GM18519 (cell line): ENCODE measurements around the gene LCN12.
A peak's percentile ranks its signal among the peaks of the same experiment; 100 is the strongest.

Source experiments
- ATAC-seq: cut with Tn5 transposase; IDR thresholded peaks from one replicate; pipeline ENCODE4 v1.9.1; 2021; ENCODE audit warnings: mild to moderate bottlenecking, moderate library complexity; ENCODE audit not compliant: unreplicated experiment, low FRiP score

The LCN12 gene

DNA sequence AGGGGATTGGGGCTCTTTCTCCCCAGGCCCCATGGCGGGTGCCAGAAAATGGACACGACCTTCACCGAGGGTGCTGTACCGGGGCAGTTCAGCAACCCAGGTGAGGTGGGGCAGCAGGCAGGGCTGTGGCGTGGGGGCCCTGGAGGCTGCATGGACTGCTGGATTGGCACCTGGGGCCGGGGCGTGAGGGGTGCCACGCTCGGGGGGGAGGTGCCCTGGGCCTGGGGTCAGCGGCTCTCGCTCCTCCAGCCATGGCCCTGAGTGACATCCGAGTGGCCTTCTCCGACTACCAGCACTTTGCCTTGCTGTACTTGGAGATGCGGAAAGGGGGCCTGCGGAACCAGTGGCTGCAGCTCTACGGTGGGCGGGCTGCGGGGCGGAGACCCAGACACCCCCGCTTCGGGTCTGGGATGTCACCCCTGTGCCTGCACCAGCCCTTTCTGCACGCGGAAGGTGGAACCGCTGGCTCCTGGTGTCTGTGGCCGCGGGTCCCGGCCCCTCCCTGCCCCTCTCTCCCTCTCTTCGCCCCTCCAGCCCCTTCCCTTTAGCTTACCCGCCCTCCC lies 32.5 kb downstream of the LCN12 start:
- no peak for ATAC-seq

GRCh38 chr9:136985027-136985602 lies 33.0 kb downstream of the LCN12 start:
- ATAC-seq = no peak

GRCh38 chr9:136985853-136986252 lies 33.8 kb downstream of the LCN12 start:
- ATAC-seq = no peak

DNA sequence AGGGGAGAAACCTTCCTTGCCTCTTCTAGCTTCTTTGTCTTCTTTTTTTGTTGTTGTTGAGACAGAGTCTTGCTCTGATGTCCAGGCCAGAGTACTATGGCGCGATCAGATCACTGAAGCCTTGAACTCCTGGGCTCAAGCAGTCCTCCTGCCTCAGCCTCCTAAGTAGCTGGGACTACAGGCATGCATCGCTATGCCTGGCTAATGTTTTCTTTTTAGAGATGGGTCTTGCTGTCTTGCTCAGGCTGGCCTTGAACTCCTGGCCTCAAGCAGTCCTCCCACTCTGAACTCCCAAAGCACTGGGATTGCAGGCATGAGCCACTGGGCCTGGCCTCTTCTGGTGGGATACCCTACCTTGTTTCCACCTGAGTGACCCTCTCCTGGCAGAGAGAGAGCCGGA lies 36.8 kb downstream of the LCN12 start:
- no peak for ATAC-seq

DNA sequence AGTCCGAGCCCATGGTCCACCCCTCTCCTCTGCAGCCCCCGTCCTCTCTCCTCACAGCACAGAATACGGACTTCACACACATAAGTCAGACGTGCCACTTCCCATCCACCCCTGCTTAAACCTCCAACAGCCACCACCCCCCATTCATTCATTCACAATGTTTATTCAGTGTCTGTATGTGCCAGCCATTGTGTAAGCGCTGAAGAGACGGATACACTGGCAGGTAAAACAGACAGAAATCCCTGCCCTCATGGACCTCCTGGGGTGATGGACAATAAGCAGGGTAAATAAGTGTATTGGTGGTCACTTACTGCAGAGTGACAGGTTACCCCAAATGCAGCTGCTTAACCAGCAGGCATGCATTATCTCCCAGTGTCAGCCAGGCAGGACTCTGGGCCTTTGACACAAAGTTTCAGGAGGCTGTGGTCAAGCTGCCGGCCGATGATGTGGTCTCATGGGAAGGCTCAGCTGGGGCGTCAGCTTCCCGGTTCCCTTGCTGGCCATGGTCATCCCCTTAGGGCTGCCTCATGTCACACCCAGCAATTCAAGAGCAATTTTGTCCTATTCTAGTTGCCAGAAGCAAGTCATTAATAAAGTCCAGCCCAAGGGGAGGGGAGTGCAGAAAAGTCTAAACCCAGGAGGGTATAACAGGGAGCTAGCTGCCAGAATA lies 38.3 kb downstream of the LCN12 start:
- no peak for ATAC-seq

DNA sequence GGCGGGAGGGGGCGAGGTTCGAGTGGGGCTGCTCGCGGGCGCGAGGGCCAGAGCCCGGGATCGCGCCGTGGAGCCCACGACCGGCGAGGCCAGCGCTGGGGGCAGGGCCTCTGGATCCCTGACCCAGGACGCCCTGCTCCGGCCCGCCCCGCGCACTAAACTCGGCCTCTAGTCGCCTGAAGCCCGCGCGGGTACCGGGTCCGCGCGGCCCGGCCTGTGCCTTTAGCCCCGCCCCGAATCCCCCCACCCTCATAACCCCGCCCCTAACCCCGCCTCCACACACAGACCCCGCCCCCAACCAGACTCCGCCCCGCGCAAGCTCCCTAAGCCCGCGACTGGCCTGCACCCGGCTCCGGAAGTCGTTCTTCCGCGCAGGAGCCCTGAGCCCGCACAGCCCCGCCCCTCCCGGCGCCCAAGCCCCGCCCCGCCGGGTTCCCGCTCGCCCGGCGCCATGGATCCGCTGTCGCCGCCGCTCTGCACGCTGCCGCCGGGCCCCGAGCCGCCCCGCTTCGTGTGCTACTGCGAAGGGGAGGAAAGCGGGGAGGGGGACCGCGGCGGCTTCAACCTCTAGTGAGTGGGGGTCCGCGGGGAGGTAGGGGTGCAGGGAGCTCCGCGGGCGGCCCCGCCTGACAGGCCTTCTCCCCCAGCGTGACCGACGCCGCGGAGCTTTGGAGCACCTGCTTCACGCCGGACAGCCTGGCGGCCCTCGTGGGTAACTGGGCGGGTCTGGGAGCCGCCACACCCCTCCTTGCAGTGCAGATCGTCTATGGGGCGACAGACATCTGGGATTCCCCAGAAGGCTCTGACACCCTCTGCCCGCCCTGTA lies 40.1 kb downstream of the LCN12 start, which contains the start of gene PAXX:
TSS of gene PAXX (plus strand) at position 430 of the 826 bp plus-strand sequence. CDS start at position 452, 22 bp downstream.
- peak; percentile 53 for ATAC-seq

GRCh38 chr9:136992819-136993369 lies 40.8 kb downstream of the LCN12 start:
- no peak for ATAC-seq

DNA sequence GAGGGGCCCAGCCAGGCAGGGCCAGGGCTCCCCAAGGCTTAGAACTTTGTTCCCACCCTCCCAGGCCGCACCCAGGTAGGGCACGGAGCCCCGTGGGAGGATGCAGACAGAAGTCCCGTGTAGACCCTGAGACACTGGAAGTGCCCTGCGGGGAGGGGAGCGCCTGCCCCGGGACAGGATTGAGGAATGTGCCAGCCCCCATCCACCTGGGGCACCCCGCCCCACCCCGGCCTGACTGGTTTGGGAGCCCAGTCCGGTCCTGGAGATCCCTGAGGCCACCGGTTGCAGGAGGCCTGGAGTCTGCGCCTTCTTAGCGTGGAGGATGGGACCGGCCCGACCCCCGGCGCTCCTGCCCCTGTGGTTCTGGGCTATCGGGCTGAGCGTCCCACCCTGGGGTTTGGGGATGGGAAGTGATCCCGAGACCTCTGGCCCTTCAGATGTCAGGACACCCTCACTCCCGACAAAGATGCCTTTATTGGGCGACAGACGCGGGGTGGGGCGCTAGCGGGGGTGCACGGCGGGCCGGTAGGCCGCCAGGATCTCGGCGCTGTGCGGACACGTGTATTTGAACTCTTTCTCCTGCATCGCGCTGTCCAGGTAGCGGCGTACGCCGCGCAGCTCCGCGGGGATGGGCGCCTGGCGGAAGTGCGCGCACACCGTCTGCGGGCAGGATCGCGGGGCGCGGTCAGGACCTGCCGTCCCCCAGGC lies 42.3 kb downstream of the LCN12 start:
- no peak for ATAC-seq

GRCh38 chr9:136994888-136995230 lies 42.8 kb downstream of the LCN12 start:
- ATAC-seq = no peak

- ATAC-seq = no peak
Observed at GRCh38 chr9:136995362-136995761, 43.3 kb downstream of the LCN12 start.

- ATAC-seq = no peak
Observed at GRCh38 chr9:136995772-136996311, 43.8 kb downstream of the LCN12 start.

DNA sequence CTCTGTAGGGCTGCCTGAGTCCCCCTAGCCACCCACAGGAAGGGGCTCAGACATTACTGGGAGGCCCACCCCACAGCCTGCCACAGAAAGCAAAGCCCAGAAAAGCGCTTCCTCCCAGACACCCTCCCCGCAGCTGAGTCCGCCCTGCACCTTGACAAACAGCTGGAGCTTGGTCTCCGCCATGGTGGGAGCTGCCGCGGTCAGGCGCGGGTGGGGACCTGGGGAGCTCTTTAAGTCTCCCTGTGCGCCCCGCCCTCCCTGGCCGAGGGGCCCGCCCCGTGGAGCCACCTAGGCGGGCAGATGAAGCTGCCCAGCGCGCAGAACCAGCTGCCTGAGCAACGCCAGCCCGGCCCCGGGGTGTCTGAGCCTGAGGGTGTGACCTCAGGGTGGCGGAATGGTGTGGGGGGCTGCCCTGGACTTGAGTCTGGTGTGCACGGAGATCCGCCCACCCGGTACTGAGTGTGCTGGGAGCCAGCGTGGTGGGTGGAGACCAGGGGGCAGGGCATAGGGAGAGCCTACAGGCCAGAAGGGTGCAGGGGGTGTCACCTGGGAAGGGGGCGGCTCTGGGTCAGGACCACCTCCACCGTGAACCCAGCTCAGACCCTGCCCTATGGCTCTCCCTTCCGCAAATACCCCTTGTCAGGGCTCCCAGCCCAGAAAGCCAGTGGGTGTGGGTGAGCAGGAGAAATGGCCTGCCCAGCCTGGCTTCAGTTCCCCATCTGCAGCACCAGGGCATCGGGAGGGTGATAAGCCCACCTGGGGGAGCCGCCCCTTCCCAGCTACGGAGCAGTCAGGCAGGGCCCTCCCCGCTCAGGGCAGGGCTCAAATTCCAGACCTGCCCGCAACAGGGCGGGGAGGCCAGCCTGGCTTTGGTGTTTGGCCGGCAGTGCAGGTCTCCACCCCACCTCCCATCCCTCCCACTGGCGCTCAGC lies 44.6 kb downstream of the LCN12 start, which contains the start of gene CLIC3:
TSS of gene CLIC3 (minus strand) at position 208 of the 932 bp plus-strand sequence. CDS start at position 183, 25 bp downstream.
- no peak for ATAC-seq

DNA sequence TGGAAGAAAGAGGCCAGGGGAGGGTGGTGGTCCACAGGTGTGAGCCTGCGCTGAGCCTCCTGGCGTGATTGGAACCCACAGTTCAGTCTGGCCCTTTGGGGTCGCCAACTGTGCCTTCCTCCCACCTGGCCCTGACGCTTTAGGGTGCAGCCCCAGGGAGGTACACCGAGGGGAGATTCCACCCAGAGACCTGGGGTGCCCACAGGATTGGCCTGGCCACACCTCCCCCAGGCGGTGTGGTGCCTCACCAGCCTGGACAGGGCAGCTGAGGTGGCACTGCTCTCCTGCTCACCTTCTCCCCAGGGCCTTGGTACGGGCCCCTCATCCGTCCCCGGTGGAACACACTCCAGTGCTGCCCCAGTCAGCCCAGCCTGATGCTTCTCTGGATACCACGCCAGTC lies 45.3 kb downstream of the LCN12 start:
- ATAC-seq = no peak

GRCh38 chr9:136997830-136998234 lies 45.8 kb downstream of the LCN12 start:
- no peak for ATAC-seq

GRCh38 chr9:137000177-137000930 lies 48.3 kb downstream of the LCN12 start:
- ATAC-seq = peak; percentile 47

DNA sequence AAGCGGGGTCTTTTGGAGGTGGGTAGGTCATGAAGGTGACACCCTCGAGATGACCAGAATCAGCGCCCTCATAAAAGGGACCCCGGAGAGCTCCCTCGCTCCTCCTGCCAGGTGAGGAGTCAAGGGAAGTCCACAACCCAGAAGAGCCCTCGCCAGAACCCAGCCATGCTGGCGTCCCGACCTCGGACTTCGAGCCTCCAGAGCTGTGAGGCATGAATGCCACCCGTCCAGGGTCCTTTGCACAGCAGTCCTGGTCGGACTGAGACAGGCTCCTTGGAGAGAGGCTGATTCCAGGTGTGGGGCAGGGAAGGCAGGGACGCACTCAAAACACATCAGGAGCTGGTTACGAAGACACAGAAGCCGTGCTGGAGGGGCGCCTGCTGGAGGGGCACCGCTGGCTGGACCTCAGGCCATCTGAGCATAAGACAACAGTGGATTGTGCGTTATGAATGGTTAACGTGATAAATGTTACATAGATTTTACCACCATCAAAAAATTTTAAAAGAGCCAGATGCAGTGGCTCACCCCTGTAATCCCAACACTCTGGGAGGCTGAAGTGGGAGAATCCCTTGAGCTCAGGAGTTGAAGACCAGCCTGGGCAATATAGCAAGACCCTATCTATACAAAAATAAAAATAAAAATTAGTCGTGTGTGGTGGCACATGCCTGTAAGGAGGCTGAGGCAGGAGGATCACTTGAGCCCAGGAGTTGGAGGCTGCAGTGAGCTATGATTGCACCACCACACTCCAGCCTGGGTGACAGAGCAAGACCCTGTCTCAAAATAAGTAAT lies 50.0 kb downstream of the LCN12 start:
- ATAC-seq = no peak

DNA sequence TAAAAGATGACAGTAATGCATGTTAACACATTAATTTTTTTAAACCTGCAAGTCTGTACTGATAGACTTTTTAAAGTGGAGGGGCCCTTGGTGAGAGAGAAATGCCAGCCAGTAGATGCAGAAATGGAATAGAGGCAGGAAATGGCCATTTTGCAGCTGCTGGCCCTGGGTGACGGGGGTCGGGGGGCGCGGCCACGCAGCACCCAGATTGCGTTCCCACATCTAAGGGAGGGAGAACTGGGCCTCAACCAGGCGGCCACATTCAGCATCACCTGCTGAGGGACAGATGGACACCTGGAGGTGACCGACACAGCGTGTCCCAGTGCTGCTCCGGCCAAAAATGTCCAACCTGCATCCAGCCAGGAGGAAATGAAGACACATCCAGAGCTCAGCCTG lies 50.6 kb downstream of the LCN12 start:
- no peak for ATAC-seq
